Smooth muscle cell (in vitro differentiated cells): ENCODE measurements around the gene NDRG3. TPM values are rescaled to one million over a fixed set of nuclear protein-coding genes. Genes with fewer than 3 reads are reported as not detected.

Source experiments
- DNase-seq: peaks from one replicate; lab custom pipeline; 2025; ENCODE audit not compliant: unreplicated experiment; lab: John Stamatoyannopoulos, UW
- H2AFZ ChIP-seq: fragments of 200-600 bp; sonication (generic); 2 replicates; pipeline ENCODE4 v1.6.0; 2016; ENCODE audit warnings: antibody characterized with exemption, low read depth, mild to moderate bottlenecking
- H3F3A ChIP-seq: fragments of 200-600 bp; sonication (generic); 2 replicates; pipeline ENCODE4 v1.6.0; 2017; ENCODE audit warnings: antibody characterized with exemption, low read depth
- H3K27ac ChIP-seq: fragments of 200-600 bp; sonication (generic); 2 replicates; pipeline ENCODE4 v1.5.1; 2016; ENCODE audit warnings: low read depth, mild to moderate bottlenecking
- H3K27me3 ChIP-seq: fragments of 200-600 bp; sonication (generic); 2 replicates; pipeline ENCODE4 v1.6.1; 2016; ENCODE audit warnings: low read depth, mild to moderate bottlenecking
- H3K36me3 ChIP-seq: fragments of 200-600 bp; sonication (generic); 2 replicates; pipeline ENCODE4 v1.5.1; 2016; ENCODE audit warnings: low read depth
- H3K4me1 ChIP-seq: fragments of 200-600 bp; sonication (generic); 2 replicates; pipeline ENCODE4 v1.5.1; 2016; ENCODE audit warnings: low read depth
- H3K4me2 ChIP-seq: fragments of 200-600 bp; sonication (generic); 2 replicates; pipeline ENCODE4 v1.6.0; 2016; ENCODE audit warnings: mild to moderate bottlenecking
- H3K4me3 ChIP-seq: fragments of 200-600 bp; sonication (generic); 2 replicates; pipeline ENCODE4 v1.5.1; 2016; ENCODE audit warnings: mild to moderate bottlenecking
- H3K79me2 ChIP-seq: fragments of 200-600 bp; sonication (generic); 2 replicates; pipeline ENCODE4 v1.6.0; 2016; ENCODE audit warnings: low read depth, mild to moderate bottlenecking
- H3K9ac ChIP-seq: fragments of 200-600 bp; sonication (generic); 2 replicates; pipeline ENCODE4 v1.6.0; 2016; ENCODE audit warnings: low read depth
- H3K9me3 ChIP-seq: fragments of 200-600 bp; sonication (generic); replicated peaks from 2 replicates; pipeline ENCODE4 v1.5.1; 2016; ENCODE audit warnings: low read depth
- H4K20me1 ChIP-seq: fragments of 200-600 bp; sonication (generic); 2 replicates; pipeline ENCODE4 v1.6.0; 2016; ENCODE audit warnings: low read depth
- CTCF ChIP-seq: fragments of 200-600 bp; sonication (generic); IDR thresholded peaks from 2 replicates; pipeline ENCODE4 v1.5.1; 2017; ENCODE audit warnings: borderline replicate concordance, mild to moderate bottlenecking, antibody characterized with exemption; ENCODE audit not compliant: insufficient read depth, poor library complexity, severe bottlenecking
- WGBS: methylation state at CpG from one replicate; pipeline ENCODE4 v1.1.7; 2016; ENCODE audit warnings: low lambda C conversion rate; 5-methylcytosine and 5-hydroxymethylcytosine counted together
- polyA plus RNA-seq: library from polyadenylated mRNA; unstranded; fragments of >200 nt; fragmentation: Nextera tagmentation; extraction: Ambion mirVana; gene quantifications from 2 replicates; pipeline ENCODE4 v1.2.1, GENCODE V29; 2016
- total RNA-seq: library from RNA; depleted of rRNA; stranded (reverse); fragments of >200 nt; gene quantifications from 2 replicates; pipeline ENCODE4 v1.2.3, GENCODE V29; 2014

The NDRG3 gene
- total and polyA plus RNA-seq, 2 experiments from 2014 or later, result 13.4 to 14.6 TPM

GRCh38 chr20:36653456-36653855 is 92.4 kb downstream of the NDRG3 start:
- WGBS, result 99% methylated on average over 9 of the region's 9 CpGs
- no peaks in the 10 kb centered on the region for H3K4me1 ChIP-seq
- no peak overlapping the region for H3K4me2 ChIP-seq

GRCh38 chr20:36647196-36648121 is 98.4 kb downstream of the NDRG3 start:
- no peak for DNase-seq
- no peaks in the 10 kb centered on the region for H3K79me2 ChIP-seq
- TF ChIP-seq CTCF, result no peak
- no peak overlapping the region for H3K4me3 ChIP-seq
- H3K9ac ChIP-seq, result no peak overlapping the region
- no peaks in the 10 kb centered on the region for H3F3A ChIP-seq
- no peaks in the 10 kb centered on the region for H3K9me3 ChIP-seq
- no peaks in the 10 kb centered on the region for H3K27me3 ChIP-seq
- no peaks in the 10 kb centered on the region for H4K20me1 ChIP-seq
- H3K27ac ChIP-seq, result no peak overlapping the region
- no peak overlapping the region for H2AFZ ChIP-seq
- H3K36me3 ChIP-seq, result no peaks in the 10 kb centered on the region
- no peak overlapping the region for H3K4me2 ChIP-seq
- 91% methylated on average over 8 of the region's 8 CpGs for WGBS
- peaks cover 11% of the 10 kb centered on the region for H3K4me1 ChIP-seq

More at GRCh38 chr20:36653456-36653855, 92.4 kb downstream of the NDRG3 start:
- Histone ChIP-seq H3K4me3 (no peak overlapping the region), H3K36me3 (no peaks in the 10 kb centered on the region), H3K79me2 (no peaks in the 10 kb centered on the region), H2AFZ (no peak overlapping the region), H3K9me3 (no peaks in the 10 kb centered on the region), H3K27me3 (no peaks in the 10 kb centered on the region), H3K27ac (no peak overlapping the region), H3K9ac (no peak overlapping the region), H3F3A (no peaks in the 10 kb centered on the region), H4K20me1 (no peaks in the 10 kb centered on the region)
- no peak for DNase-seq
- no peak for TF ChIP-seq CTCF

GRCh38 chr20:36646678-36647077 is 99.2 kb downstream of the NDRG3 start:
- no peak for TF ChIP-seq CTCF
- Histone ChIP-seq H3K79me2 (no peaks in the 10 kb centered on the region), H3K9ac (no peak overlapping the region), H3K4me1 (peaks cover 11% of the 10 kb centered on the region), H3K27me3 (no peaks in the 10 kb centered on the region), H2AFZ (no peak overlapping the region), H4K20me1 (no peaks in the 10 kb centered on the region), H3K36me3 (no peaks in the 10 kb centered on the region), H3K9me3 (no peaks in the 10 kb centered on the region), H3F3A (no peaks in the 10 kb centered on the region), H3K4me3 (no peak overlapping the region), H3K27ac (no peak overlapping the region), H3K4me2 (no peak overlapping the region)
- 97% methylated on average over 3 of the region's 3 CpGs for WGBS
- DNase-seq, result no peak
